HG02763 (cell line): ENCODE data around the gene OR4C5.
"Not testable (repeated sequence)": the region's sequence is repeated elsewhere in the genome, so short reads cannot be mapped to it uniquely, and the experiment has no call there.

ENCODE experiments used
- ATAC-seq: cut with Tn5 transposase; IDR thresholded peaks from one replicate; pipeline ENCODE4 v1.9.1; 2021; ENCODE audit warnings: mild to moderate bottlenecking, moderate library complexity; ENCODE audit not compliant: unreplicated experiment

The OR4C5 gene

DNA sequence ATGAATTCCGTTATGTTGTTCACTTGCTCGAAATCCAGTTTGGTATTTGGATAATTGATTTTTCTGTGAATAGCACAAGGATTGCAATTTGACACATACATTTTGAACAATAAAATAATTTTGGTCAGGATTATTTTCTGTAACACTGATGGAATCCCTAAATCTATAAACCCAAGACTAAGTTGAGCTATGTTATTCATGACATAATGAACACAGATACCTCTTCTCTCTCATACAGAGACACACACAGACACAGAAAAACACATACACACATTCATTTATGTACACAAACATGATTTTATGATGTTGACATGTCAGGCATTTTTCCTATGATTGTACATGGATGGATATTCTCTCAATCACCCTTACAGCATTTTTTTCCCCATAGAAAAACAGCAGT lies at the start of gene OR4C5:
Gene OR4C5, minus strand, starts transcription at position 101 of the 400 bp plus-strand sequence. Its CDS starts 0 bp downstream, at position 101.
- no peak for ATAC-seq

DNA sequence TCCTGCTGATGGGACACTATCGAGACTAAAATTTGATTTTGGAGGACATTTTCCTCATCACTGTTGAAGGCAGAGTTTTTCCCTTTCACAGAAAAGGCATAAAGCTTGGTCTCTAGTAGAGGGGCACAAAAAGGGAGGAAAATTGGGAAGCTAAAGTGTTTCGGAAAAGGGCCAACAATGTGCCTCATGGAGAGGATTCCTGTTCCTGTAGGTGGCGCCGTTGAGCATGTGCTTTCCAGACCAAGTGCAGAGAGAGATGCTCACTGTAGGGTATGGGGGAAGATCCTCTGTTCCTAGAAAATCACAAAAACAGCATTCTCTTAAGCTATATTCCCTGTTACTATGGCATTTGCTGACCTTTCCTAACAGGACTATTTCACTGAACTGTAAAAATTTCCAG lies 18.4 kb upstream of the OR4C5 start:
- no peak for ATAC-seq

- not testable (repeated sequence) for ATAC-seq
Measured at GRCh38 chr11:48384151-48384550, 17.9 kb upstream of the OR4C5 start.

- not testable (repeated sequence) for ATAC-seq
Measured at GRCh38 chr11:48361289-48361688, 5.0 kb downstream of the OR4C5 start.

DNA sequence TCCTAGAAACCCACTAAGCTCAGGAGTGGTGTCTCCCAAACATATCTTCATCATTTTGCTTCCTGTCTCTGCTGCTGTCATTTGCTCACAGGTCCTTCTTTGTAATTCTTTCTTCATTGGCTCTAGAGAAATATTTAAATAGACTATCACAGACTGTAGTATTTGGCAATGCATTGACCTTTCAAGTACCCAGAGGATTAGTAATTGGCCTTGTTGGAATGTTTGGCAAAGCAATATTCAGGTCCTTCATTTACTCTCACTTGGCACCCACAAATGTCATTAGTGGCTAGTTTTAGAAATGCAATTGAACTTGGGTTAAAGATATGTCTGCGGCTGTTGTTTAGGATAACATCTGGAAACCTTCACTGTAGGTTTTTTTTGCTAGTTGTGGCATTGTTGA lies 11.6 kb downstream of the OR4C5 start:
- no peak for ATAC-seq

DNA sequence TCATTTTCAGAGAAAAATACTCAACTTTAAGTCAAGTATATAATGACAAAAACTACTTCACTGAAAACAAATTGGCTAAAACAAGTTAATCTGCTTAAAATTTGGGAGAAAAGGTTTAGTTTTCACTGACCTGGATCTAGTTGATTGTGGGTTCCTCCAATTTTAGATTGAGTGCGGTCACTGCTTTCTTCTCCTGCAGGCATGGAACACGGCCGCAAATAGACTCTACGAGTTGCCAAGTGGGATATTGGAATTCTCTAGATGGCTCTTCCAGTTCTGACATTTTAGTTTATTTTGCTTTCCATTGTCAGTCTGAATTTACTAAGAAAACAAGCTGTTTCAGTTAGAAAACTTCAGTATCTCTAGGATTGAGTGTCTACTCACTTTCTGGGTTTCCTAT lies 12.3 kb downstream of the OR4C5 start:
- ATAC-seq = no peak

DNA sequence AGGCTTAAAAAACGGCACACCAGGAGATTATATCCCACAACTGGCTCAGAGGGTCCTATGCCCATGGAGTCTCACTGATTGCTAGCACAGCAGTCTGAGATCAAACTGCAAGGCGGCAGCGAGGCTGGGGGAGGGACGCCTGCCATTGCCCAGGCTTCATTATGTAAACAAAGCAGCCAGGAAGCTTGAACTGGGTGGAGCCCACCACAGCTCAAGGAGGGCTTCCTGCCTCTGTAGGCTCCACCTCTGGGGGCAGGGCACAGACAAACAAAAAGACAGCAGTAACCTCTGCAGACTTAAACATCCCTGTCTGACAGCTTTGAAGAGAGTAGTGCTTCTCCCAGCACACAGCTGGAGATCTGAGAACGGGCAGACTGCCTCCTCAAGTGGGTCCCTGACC lies 20.0 kb downstream of the OR4C5 start:
- ATAC-seq = not testable (repeated sequence)

GRCh38 chr11:48342505-48342904 lies 23.8 kb downstream of the OR4C5 start:
- ATAC-seq = not testable (repeated sequence)

DNA sequence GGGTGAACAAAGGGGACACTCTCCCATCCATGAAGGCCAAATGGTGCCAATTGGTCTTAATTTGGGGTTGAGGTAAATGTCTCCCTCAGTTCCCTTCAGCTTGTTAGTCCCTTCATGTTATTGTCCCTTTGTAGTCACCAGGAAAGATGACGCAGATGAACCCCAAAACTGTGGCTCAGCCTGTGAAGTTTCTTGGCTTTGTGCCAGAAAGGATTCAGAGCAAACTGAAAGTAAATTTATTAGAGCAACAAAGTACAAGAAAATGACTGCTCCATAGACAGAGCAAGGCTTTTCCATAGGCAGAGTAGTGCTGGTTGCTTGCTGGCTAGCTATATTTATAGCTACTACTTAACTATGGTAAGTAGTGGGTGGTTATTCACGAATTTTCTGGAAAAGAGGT lies 24.8 kb downstream of the OR4C5 start:
- no peak for ATAC-seq

GRCh38 chr11:48324620-48325019 lies 41.6 kb downstream of the OR4C5 start, which contains the start of gene OR4C3:
Gene OR4C3 (plus strand): TSS chr11:48324920. CDS start chr11:48325022, 102 bp downstream.
- ATAC-seq = not testable (repeated sequence)

DNA sequence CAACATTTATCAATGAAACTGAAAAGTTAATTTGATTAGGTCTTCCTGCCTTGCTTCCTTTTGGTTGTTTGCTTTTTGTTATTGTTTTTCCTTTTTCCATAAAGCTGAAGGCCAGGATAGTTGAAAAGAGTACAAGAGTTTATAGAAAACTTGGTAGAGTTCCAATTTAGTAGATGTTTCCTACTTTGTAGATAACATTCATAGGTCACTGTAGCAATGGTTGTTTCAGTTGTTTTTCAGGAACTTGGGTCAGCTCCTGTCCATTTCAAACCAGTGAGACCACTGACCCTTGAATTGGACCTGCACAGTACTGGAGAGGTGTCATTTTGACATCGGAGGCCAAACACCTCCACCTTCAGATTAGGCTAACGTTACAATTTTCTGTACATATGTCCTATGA lies 46.5 kb downstream of the OR4C5 start:
- ATAC-seq = not testable (repeated sequence)
